Stromal cell of bone marrow (primary cell): ENCODE measurements around the gene TIPRL.
A peak's percentile ranks its signal among the peaks of the same experiment; 100 is the strongest.
"Not testable (repeated sequence)": the region's sequence is repeated elsewhere in the genome, so short reads cannot be mapped to it uniquely, and the experiment has no call there.

Source experiments
- DNase-seq: peaks from one replicate; pipeline ENCODE4 v3.0.0-alpha.2; 2012; ENCODE audit warnings: low read depth

The TIPRL gene

DNA sequence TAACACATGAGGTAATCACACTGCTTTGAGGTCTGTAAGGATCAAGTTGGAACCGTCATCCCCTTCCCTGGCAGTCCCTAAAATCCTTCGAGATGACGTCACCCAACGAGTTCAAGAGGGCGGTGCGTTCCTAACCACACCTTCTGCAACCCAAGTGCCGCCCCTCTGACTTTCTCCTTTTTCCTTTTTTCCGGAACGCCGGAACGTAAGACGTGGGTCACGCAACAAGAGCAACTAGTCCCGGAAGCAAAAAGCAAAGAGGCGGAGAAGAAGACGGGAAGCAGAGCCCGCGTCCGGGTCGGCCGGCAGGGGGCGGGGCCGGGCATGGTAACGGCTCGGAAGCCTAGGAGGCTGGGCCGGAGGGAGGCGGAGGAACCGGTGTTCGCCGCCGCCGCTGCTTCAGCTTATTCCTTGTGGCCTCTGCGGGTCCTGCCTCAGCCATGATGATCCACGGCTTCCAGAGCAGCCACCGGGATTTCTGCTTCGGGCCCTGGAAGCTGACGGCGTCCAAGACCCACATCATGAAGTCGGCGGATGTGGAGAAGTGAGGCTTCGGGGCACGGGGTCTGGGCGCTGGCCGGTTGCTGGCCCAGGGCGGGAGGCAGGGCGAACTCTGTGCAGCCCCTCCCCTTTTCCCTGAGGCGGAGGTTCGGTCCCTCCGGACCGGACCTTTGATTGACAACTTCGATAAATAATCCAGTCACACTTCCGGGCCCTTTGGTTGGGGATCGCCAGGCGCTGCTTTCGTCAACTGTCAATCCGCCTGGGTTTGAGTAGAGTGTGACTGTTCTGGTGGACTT lies at the start of gene TIPRL:
Gene TIPRL (plus strand): TSS at position 325 of the 800 bp plus-strand sequence. CDS start 116 bp downstream, at position 441.
- DNase-seq: peak; percentile 98

DNA sequence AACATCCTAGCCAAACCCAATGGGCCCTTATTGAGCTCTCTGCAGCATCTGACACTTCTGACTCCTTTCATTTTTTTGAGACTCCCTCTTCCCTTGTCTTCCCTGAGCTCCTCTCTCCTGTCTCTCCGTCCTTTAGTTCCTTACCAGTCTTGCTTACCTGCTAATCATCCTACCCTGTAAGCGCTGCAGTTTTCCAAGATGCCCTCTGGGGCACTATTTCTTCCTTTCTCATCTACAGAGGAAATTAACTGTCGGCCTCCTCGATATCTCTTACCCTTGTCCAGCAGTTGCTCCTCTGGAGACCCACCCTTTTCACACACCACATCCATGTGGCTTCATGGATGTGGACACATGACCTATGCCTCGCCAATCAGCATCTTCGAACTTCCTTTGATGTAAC lies 48.8 kb upstream of the TIPRL start:
- DNase-seq: no peak

DNA sequence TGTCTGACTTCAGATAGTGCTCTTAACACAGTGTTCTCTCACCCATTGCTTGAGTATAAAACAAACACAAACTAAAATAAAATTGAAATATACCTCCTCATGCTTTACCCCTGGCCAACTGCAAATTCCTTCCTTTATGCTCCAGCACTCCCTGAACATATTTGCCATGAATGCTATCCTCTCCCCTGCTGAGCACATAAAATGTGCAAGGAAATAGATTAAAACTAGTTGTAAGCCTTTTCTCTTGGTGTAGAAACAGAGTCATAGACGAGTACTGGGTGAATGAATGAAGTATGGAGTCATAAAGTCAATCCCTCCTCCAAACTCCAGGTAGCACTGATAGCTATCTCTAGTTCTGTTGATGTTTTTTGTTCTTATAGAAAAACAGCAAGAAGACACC lies 44.6 kb upstream of the TIPRL start:
- no peak for DNase-seq

DNA sequence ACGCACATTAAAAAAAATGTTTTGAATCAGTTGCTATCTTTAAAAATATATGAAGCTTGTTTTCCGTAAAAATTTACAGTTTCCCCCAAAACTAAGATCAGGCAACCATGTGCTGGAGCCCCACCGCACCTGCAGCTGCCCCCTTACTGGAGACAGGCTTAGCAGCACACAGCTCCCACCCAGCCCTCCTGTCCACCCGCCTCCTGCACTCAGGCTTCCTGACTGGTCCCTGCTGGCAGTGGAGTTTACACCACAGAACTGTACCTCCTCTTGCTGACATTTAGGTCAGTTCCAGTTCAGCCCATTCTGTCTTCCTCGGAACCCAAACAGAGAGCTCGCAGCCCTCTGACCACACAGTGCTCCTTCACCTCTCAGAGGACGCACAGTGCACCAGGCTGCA lies 44.1 kb upstream of the TIPRL start:
- no peak for DNase-seq

DNA sequence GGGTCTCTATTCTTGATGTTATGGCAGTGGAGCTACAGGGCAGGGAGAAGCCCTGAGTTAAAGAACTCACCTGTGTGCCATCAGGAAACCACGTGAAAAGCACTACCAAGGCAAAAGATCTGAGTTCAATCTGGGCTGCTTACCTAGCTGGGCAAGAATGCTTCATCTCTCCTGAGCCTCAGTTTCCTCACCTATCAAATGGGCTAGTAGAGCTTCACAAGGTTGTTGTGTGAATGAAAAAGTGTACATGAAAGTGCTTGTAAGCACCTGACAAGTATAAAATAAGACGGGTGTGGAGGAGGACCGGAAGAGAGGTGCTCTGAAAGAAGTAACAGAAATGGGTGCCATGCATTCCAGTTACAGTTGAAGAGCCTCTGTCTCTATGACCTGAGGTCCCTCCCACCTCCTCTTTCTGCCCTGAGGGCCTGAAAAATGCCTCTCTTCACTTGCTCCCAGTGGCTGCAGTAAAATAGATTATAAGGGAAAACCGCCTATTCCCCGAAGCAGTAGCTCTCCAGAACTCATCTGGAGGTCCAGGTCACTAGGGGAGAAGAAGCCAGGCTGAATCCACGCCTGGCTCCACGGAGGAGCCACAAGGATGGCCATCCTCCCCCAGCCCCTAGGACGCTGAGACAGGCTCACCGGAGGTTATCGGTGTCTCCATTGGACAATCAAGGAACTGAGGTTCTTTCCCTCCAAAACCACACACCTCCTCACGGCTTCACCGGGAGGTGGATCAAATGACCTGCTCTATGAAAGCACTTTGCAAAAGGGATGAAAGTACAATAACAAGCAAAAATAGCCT lies 43.4 kb upstream of the TIPRL start:
- DNase-seq: no peak

GRCh38 chr1:168135921-168136708 lies 42.6 kb upstream of the TIPRL start:
- DNase-seq: no peak

- no peak for DNase-seq
These were observed 41.9 kb upstream of the TIPRL start, which contains the start of gene GPR161 for GRCh38 chr1:168136709-168137514. Gene GPR161, minus strand, starts transcription at chr1:168136930. Its CDS starts 32,080 bp downstream, at chr1:168104850.

- DNase-seq: no peak
These were observed 41.3 kb upstream of the TIPRL start for GRCh38 chr1:168137515-168137821.

- DNase-seq: no peak
These were observed 40.6 kb upstream of the TIPRL start for GRCh38 chr1:168138134-168138533.

- no peak for DNase-seq
These were observed 39.7 kb upstream of the TIPRL start for GRCh38 chr1:168139070-168139469.

GRCh38 chr1:168141871-168142385 lies 36.8 kb upstream of the TIPRL start:
- DNase-seq: no peak

DNA sequence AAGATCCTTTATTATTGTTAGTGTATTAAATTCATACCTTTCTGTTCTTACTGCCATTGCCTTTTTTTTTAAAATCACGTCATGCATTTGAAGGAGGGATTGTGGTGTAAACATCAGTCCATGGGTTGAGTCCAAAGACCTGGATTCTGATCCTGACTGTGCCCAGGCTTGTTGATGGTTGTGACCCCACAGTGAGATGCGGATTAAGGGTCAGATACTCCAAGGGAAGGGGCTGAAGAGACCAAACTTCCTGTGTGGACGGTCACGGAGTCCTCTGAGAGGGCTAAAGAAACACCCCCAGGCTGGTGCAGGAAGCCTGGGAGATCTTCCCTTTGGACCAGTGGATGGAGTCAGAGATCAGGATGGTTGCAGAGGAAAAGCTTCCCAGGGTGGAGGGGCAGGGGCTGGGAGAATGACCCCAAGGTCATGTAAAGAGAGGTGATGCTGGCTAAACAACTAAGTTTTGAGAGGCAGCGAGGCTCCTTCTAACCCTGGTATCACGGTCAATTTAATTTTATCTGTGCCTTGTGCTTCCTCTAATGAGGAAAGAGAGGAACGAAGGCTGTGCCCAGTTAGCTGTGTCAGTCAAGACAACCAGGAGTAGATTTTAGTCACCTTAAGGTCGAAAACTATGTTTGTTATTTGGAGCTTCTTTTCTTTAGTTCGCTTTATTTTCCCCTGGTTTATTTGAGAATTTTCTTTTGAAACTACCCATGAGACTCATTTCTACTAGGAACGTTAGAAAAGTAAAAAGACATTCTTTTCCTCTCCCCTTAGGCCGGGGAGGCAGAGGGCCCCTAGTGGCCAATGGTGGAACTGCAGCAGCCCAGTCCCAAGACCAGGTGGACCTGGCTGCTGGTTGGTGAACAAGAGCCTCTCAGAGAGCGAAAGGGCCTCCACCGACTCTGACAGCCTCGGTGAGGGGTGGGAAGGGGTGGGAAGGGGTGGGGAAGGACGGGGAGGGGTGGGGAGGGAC lies 33.3 kb upstream of the TIPRL start:
- DNase-seq: peak; percentile 63

- no peak for DNase-seq
These were observed 32.6 kb upstream of the TIPRL start for GRCh38 chr1:168146160-168146539.

- DNase-seq: no peak
These were observed 32.1 kb upstream of the TIPRL start for GRCh38 chr1:168146626-168147025.

DNA sequence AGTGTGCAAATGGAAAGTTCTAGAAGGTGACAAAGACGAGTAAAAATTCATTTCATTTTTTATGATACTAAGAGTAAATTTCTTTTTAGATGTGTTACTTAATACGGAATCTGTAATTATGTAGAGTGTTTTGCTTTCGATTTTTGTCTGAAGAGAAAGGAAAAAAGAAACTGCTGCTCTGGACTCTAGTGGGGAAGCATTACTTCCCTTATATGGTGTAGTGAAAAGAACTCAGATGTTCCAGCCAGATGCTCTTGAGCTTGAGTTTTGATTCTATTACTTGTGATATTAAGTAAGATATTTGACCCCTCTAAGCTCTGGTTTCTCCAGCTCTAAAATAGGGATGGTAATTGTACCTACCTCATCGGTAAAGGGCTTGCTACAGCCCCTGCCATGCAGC lies 29.8 kb upstream of the TIPRL start:
- DNase-seq: no peak

DNA sequence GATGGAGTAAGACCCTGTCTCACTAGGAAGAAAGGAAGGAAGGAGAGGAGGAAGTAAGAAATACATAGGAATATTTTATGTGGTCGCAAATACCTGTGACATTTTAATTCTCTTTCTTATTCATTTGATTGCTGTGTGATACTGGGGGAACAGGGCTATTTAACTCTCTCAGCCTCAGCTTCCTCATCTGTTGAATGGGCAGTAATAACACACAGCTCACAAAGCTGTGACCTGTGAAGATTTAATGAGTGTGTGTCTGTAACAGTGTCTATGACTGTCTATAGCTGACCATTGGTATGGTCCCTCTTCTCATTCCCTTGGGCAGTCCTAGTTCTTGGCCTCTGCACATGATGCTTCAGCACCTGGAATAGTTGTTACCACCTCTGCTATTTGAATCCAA lies 28.5 kb upstream of the TIPRL start:
- no peak for DNase-seq

GRCh38 chr1:168151935-168152334 lies 26.8 kb upstream of the TIPRL start:
- DNase-seq: no peak

- DNase-seq: not testable (repeated sequence)
These were observed 24.1 kb upstream of the TIPRL start for GRCh38 chr1:168154707-168155106.

DNA sequence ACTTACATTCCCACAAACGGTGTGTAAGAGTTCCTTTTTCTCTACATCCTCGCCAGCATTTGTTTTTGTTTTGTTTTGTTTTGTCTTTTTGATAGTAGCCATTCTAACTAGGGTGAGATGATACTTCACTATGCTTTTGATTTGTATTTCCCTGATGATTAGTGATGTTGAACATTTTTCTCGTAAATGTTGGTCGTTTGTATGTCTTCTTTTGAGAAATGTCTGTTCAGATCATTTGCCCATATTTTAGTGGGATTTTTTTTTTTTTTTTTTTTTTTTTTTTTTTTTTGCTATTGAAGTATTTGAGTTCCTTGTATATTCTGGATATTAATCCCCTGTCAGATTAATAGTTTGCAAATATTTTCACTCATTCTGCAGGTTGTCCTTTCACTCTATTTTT lies 22.9 kb upstream of the TIPRL start:
- no peak for DNase-seq

- no peak for DNase-seq
These were observed 21.1 kb upstream of the TIPRL start for GRCh38 chr1:168157638-168158037.
